ENCODE measurements around the gene PLPP4.

Gene PLPP4

DNA sequence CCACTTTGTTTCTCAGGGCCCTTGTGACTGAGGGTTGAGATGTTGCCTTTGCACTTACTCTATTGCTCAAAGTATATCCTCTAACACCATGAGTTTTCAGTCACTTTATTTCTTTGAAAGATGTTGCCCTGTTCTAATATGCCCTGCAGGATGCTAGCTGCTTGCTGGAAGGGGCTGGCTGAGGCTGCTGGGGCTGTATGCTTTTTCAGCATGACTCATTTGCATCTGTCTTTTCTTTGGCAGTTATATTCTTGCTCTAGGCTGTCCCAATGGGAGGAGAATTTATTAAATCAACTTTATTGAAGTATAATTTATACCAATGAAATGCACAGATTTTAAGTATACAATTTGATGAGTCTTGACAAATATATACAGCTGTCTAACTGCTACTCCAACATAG, 157.7 kb downstream of the PLPP4 start:
- DNase-seq, result no peak

DNA sequence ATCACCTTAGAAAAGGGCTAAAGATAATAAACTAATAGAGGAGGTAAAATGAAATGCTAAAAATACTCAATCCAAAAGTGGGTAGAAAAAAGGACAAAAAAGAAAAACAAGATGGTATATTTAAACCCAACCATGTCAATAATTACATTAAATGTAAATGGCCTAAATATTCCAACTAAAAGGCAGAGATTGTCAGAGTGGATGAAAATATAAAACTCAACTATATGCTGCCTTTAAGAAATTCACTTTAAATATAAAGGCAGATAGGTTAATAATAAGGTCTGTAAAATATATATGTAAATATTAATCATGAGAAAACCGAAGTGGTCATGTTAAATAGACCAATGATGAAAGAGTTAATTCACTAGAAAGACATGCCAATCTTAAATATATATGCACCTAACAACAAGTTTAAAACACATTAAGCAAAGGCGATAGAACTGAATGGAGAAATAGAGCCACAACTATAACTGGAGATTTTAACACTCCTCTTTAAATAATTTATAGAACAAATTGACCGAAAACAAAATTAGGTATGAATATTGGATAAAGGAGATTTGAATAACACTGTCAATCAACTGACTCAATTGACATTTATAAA, 159.4 kb downstream of the PLPP4 start:
- DNase-seq, result no peak

- DNase-seq, result no peak
These were observed 171.2 kb downstream of the PLPP4 start for GRCh38 chr10:120628197-120628596.

GRCh38 chr10:120630266-120630665, 173.2 kb downstream of the PLPP4 start:
- no peak for DNase-seq

DNA sequence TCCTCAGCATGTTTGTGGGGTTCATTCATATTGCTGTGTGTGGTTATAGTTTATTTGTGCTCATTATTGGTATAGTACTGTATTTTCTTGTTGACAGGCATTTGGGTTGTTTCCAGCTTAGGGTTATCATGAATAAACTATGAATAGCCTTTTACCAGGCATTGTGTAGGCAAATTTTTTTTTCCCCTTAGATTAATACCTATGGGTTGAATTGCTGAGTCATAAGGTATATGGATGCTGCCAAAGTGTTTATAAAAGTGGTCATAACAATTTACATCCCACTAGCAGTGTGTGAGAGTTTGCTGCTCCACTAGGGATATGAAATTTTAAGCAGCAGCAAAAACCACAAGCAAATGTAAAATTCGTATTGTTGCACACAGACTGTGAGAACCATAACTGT, 175.0 kb downstream of the PLPP4 start:
- no peak for DNase-seq

GRCh38 chr10:120632942-120633341, 175.9 kb downstream of the PLPP4 start:
- DNase-seq, result no peak

- no peak for DNase-seq
These were observed 177.6 kb downstream of the PLPP4 start for GRCh38 chr10:120634659-120635058.
